ENCODE results near the gene LYPD6. TPM values are rescaled to one million over a fixed set of nuclear protein-coding genes. Genes with fewer than 3 reads are reported as not detected.

Gene LYPD6
- total RNA-seq, 1 donor from 2014 or later, result 0.26 TPM

- DNase-seq (ENCODE audit: low read depth) (no peak), FAIRE-seq (no peak)
- Histone ChIP-seq H3K4me3 (ENCODE audit: low read depth, low read length) (no peak overlapping the region), H3K36me3 (ENCODE audit: control insufficient read depth, insufficient read depth, low read length) (no peaks in the 10 kb centered on the region), H3K27me3 (ENCODE audit: control insufficient read depth, insufficient read depth, low read length) (no peaks in the 10 kb centered on the region)
- TF ChIP-seq, protein P1, sequence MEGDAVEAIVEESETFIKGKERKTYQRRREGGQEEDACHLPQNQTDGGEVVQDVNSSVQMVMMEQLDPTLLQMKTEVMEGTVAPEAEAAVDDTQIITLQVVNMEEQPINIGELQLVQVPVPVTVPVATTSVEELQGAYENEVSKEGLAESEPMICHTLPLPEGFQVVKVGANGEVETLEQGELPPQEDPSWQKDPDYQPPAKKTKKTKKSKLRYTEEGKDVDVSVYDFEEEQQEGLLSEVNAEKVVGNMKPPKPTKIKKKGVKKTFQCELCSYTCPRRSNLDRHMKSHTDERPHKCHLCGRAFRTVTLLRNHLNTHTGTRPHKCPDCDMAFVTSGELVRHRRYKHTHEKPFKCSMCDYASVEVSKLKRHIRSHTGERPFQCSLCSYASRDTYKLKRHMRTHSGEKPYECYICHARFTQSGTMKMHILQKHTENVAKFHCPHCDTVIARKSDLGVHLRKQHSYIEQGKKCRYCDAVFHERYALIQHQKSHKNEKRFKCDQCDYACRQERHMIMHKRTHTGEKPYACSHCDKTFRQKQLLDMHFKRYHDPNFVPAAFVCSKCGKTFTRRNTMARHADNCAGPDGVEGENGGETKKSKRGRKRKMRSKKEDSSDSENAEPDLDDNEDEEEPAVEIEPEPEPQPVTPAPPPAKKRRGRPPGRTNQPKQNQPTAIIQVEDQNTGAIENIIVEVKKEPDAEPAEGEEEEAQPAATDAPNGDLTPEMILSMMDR (IDR thresholded peaks at IDR 0.05; ENCODE audit: insufficient read depth, low read length, severe bottlenecking), result no peak
Observed at GRCh38 chr2:149470046-149470445, 139.7 kb downstream of the LYPD6 start.

GRCh38 chr2:149472413-149472812 is 142.0 kb downstream of the LYPD6 start:
- TF ChIP-seq, protein P1 (IDR thresholded peaks at IDR 0.05; ENCODE audit: insufficient read depth, low read length, severe bottlenecking), result no peak
- DNase-seq (ENCODE audit: low read depth), result no peak
- FAIRE-seq, result no peak
- H3K36me3 ChIP-seq (ENCODE audit: control insufficient read depth, insufficient read depth, low read length), result no peaks in the 10 kb centered on the region
- H3K27me3 ChIP-seq (ENCODE audit: control insufficient read depth, insufficient read depth, low read length), result no peaks in the 10 kb centered on the region
- H3K4me3 ChIP-seq (ENCODE audit: low read depth, low read length), result no peak overlapping the region

- H3K36me3 ChIP-seq (ENCODE audit: control insufficient read depth, insufficient read depth, low read length), result no peaks in the 10 kb centered on the region
- TF ChIP-seq, protein P1 (IDR thresholded peaks at IDR 0.05; ENCODE audit: insufficient read depth, low read length, severe bottlenecking), result no peak
- no peaks in the 10 kb centered on the region for H3K27me3 ChIP-seq (ENCODE audit: control insufficient read depth, insufficient read depth, low read length)
- DNase-seq (ENCODE audit: low read depth) (no peak), FAIRE-seq (peak; percentile 13)
- H3K4me3 ChIP-seq (ENCODE audit: low read depth, low read length), result no peak overlapping the region
Observed at GRCh38 chr2:149473068-149473467, 142.7 kb downstream of the LYPD6 start.

- no peak for FAIRE-seq
Observed at GRCh38 chr2:149473521-149473920, 143.1 kb downstream of the LYPD6 start.

DNA sequence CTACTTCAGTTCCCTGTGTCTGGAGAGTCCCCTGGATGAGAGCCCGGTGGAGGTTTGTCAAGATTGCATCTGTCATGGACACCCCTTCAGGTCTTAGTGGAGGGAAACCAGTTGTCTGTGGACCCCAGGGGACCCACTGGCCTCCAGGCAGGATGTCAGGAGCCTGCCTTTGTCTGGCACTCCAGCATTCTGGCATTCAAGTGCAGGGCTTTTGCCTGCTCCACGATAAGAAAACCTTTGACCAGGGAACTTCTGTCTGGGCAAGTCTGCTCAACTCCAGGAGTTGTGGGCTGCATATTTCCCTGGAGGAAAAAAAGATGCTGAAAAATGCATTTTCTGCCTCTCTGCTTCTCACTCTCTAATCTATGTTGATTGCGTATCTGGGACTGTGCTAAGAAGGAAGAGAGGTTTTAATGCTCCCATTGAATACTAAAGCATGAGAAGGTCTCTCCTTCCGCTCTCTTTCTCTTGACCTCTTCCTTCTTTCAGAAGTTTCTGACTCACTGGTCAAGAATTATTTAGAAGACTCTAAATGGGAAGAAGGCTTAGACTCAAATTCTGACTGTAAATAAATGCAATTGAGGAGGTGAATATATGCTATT is 152.7 kb downstream of the LYPD6 start:
- DNase-seq (ENCODE audit: low read depth) (peak; percentile 2), FAIRE-seq (no peak)
- Histone ChIP-seq H3K36me3 (ENCODE audit: control insufficient read depth, insufficient read depth, low read length) (no peaks in the 10 kb centered on the region), H3K27me3 (ENCODE audit: control insufficient read depth, insufficient read depth, low read length) (peaks cover 2% of the 10 kb centered on the region), H3K4me3 (ENCODE audit: low read depth, low read length) (no peak overlapping the region)
- TF ChIP-seq, protein P1 (IDR thresholded peaks at IDR 0.05; ENCODE audit: insufficient read depth, low read length, severe bottlenecking), result no peak

More at GRCh38 chr2:149473521-149473920, 143.1 kb downstream of the LYPD6 start:
- no peak overlapping the region for H3K4me3 ChIP-seq (ENCODE audit: low read depth, low read length)
- H3K36me3 ChIP-seq (ENCODE audit: control insufficient read depth, insufficient read depth, low read length), result no peaks in the 10 kb centered on the region
- TF ChIP-seq, protein P1 (IDR thresholded peaks at IDR 0.05; ENCODE audit: insufficient read depth, low read length, severe bottlenecking), result no peak
- no peaks in the 10 kb centered on the region for H3K27me3 ChIP-seq (ENCODE audit: control insufficient read depth, insufficient read depth, low read length)
- no peak for DNase-seq (ENCODE audit: low read depth)

DNA sequence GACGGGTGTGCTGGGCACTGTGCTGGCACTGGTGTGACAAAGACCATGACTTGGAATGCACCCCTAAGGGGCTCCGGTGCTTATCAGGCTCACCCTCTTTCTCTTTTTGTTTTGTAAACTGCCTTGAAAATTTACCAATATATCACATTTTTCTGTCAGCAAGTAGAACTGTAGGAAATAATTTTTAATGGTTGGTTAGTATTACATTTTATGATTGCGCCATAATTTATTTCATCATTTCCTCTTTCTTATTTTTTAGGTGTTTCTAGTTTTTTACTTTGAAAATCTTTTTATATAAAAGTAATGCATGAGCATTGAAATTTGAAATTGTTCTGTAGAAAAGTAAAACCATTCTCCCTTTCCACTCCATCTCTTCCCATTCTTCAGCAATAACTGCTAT is 156.3 kb downstream of the LYPD6 start:
- FAIRE-seq (no peak), DNase-seq (ENCODE audit: low read depth) (no peak)
- H3K27me3 ChIP-seq (ENCODE audit: control insufficient read depth, insufficient read depth, low read length), result peaks cover 5% of the 10 kb centered on the region
- TF ChIP-seq, protein P1 (IDR thresholded peaks at IDR 0.05; ENCODE audit: insufficient read depth, low read length, severe bottlenecking), result no peak
- no peak overlapping the region for H3K4me3 ChIP-seq (ENCODE audit: low read depth, low read length)
- H3K36me3 ChIP-seq (ENCODE audit: control insufficient read depth, insufficient read depth, low read length), result no peaks in the 10 kb centered on the region
